Testis (tissue), 2 donors: ENCODE data around the gene MAST4.

Source experiments
- POLR2A ChIP-seq: fragments of 450-650 bp; IDR thresholded peaks from one replicate; pipeline ENCODE4 v1.6.1; 2017; ENCODE audit warnings: antibody characterized with exemption, mild to moderate bottlenecking, moderate library complexity
- TF ChIP-seq, protein P1 (sequence below), 3 experiments: fragments of 450-650 bp in 2 of 3; fragments of 200-600 bp in 1 of 3; sonication (generic) in 1 of 3; IDR thresholded peaks; one replicate each; pipeline ENCODE4 v1.5.1; 2016 to 2019; ENCODE audit warnings: antibody characterized with exemption in 3 of 3, mild to moderate bottlenecking in 2 of 3, moderate library complexity in 1 of 3

DNA sequence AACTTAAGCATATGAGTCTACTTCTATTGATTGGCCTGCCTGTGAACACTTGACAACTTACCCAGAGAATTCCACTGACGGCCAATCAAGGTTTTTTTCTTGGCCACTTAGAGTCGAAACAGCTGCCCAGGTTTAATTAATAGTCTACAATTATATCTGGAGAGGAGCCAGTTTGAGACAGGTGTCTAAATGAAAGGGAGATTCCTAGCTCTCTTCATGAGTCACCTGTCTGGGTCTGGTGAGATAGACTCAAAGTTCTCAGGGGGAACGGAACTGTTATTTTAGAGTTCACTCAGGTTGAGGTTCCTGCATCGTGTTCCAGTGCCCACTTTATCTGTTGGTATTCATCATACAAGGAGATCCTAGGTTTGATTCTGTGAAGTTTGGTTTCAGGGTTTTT is 489.4 kb downstream of the MAST4 start:
- TF ChIP-seq, protein P1, sequence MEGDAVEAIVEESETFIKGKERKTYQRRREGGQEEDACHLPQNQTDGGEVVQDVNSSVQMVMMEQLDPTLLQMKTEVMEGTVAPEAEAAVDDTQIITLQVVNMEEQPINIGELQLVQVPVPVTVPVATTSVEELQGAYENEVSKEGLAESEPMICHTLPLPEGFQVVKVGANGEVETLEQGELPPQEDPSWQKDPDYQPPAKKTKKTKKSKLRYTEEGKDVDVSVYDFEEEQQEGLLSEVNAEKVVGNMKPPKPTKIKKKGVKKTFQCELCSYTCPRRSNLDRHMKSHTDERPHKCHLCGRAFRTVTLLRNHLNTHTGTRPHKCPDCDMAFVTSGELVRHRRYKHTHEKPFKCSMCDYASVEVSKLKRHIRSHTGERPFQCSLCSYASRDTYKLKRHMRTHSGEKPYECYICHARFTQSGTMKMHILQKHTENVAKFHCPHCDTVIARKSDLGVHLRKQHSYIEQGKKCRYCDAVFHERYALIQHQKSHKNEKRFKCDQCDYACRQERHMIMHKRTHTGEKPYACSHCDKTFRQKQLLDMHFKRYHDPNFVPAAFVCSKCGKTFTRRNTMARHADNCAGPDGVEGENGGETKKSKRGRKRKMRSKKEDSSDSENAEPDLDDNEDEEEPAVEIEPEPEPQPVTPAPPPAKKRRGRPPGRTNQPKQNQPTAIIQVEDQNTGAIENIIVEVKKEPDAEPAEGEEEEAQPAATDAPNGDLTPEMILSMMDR (IDR thresholded peaks at IDR 0.05): no peak
- no peak for TF ChIP-seq POLR2A
